Neuron (in vitro differentiated cells): Measurements from ENCODE around the gene ZP1.

ENCODE experiments used
- H2AFZ ChIP-seq: one replicate; pipeline ENCODE4 v1.6.1; 2013; ENCODE audit warnings: low read depth, mild to moderate bottlenecking, inconsistent platforms, low read length, moderate library complexity
- H3K27me3 ChIP-seq: one replicate; pipeline ENCODE4 v1.6.1; 2013; ENCODE audit warnings: low read length; ENCODE audit not compliant: insufficient read depth
- H3K36me3 ChIP-seq: one replicate; pipeline ENCODE4 v1.6.1; 2013; ENCODE audit warnings: low read length; ENCODE audit not compliant: insufficient read depth
- H3K4me1 ChIP-seq: one replicate; pipeline ENCODE4 v1.6.1; 2013; ENCODE audit warnings: low read length; ENCODE audit not compliant: insufficient read depth
- H3K4me3 ChIP-seq: 2 replicates; pipeline ENCODE4 v1.5.1; 2013; ENCODE audit warnings: mild to moderate bottlenecking, low read length, moderate library complexity
- H3K9me3 ChIP-seq: one replicate; pipeline ENCODE4 v1.6.1; 2013; ENCODE audit warnings: low read length

The ZP1 gene

GRCh38 chr11:60871378-60872061, 4.2 kb downstream of the ZP1 start:
- Histone ChIP-seq H3K9me3 (no peaks in the 10 kb centered on the region), H2AFZ (no peak overlapping the region), H3K4me3 (no peak overlapping the region), H3K4me1 (no peaks in the 10 kb centered on the region), H3K36me3 (no peaks in the 10 kb centered on the region), H3K27me3 (peaks cover 7% of the 10 kb centered on the region)

DNA sequence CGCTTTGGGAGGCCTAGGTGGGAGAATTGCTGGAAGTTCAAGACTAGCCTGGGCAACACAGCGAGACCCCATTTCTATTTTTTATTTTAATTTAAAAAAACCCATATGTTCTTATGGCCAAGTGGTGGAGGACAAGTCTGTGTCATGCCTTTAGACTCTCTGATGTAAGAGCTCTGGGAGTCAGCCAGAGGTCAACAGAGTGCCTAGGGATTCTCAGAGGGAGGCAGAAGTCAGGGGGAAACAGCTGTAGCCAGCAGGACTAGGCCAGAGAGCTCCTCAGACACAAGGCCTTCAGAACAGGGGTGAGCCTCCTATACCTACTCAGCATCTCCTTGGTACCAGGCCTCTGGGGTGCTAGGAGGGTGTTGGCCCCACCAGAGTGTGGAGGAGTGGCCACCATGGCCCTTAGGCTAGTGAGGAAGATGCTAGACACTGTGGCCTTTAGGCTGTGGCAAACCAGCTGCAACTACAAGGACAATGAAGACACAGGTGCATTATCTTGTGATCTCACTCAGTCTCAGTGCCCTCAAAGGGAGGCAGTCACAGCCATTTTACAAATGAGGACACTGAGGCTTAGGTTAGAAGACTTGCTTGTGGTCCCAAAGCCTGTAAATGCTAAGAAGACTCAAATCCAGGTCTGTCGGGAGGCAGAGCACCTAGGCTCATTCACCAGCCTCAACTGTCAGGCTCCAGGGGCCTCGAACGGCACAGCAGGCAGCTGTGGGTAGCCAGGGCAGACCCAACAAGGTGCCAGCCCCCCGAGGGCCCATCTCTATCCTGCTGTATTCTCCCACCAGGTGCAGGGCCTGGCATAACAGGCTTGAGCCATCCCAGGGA, 5.0 kb downstream of the ZP1 start:
- peaks cover under 1% of the 10 kb centered on the region for H3K36me3 ChIP-seq
- H2AFZ ChIP-seq, result no peak overlapping the region
- H3K4me1 ChIP-seq, result no peaks in the 10 kb centered on the region
- H3K27me3 ChIP-seq, result no peaks in the 10 kb centered on the region
- H3K4me3 ChIP-seq, result no peak overlapping the region
- no peaks in the 10 kb centered on the region for H3K9me3 ChIP-seq

- Histone ChIP-seq H3K4me3 (no peak overlapping the region), H3K27me3 (no peaks in the 10 kb centered on the region), H3K36me3 (peaks cover 4% of the 10 kb centered on the region), H3K4me1 (no peaks in the 10 kb centered on the region), H2AFZ (no peak overlapping the region), H3K9me3 (no peaks in the 10 kb centered on the region)
Observed at GRCh38 chr11:60872961-60873524, 5.7 kb downstream of the ZP1 start.

- no peaks in the 10 kb centered on the region for H3K4me1 ChIP-seq
- H3K36me3 ChIP-seq, result peaks cover 5% of the 10 kb centered on the region
- no peak overlapping the region for H2AFZ ChIP-seq
- no peaks in the 10 kb centered on the region for H3K27me3 ChIP-seq
- H3K4me3 ChIP-seq, result no peak overlapping the region
- H3K9me3 ChIP-seq, result no peaks in the 10 kb centered on the region
Observed at GRCh38 chr11:60873533-60873932, 6.2 kb downstream of the ZP1 start.

DNA sequence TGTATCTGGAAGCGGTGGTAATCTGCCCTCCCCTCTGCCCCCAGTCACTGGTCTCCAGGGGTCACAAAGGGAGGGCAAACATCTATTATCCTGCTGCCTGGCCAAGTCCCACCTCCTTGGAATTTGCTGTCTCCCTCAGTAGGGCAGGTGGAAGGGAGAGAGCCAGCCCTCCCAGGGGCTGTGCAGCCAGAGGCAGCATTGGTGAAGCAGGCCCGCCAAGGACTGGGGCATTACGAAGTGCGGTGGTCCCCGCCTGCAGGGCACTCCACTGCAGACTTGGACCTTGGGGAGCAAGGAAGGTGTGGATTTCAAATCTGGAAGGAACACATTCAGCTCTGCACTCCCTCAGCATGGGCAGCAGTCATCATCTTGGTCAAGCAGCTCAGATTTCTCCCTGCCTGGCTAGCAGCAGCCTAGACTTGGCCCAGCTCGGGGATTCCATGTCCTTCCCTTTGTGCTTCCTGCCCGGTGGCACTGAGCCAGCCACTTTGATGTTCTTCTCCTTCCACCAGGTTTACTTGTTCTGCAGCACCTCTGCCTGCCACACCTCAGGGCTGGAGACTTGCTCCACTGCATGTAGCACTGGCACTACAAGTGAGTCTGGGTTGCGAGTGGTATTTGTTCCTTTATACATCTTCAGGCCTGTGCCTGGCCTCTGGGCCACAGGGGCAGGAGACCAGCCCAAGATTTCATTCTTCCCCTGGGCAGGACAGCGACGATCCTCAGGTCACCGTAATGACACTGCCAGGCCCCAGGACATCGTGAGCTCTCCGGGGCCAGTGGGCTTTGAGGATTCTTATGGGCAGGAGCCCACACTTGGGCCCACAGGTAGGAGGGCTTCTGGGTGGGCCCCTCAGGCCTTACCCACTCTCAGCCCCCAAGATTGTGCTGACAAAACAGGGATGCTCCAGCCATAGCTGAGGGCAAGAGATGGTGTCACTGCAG, 7.4 kb downstream of the ZP1 start:
- H3K4me1 ChIP-seq, result no peaks in the 10 kb centered on the region
- no peaks in the 10 kb centered on the region for H3K27me3 ChIP-seq
- H2AFZ ChIP-seq, result no peak overlapping the region
- no peak overlapping the region for H3K4me3 ChIP-seq
- H3K9me3 ChIP-seq, result no peaks in the 10 kb centered on the region
- H3K36me3 ChIP-seq, result peaks cover 5% of the 10 kb centered on the region

- H3K9me3 ChIP-seq, result no peaks in the 10 kb centered on the region
- peaks cover 11% of the 10 kb centered on the region for H3K36me3 ChIP-seq
- H3K4me1 ChIP-seq, result peaks cover 5% of the 10 kb centered on the region
- H3K27me3 ChIP-seq, result no peaks in the 10 kb centered on the region
- H3K4me3 ChIP-seq, result no peak overlapping the region
- no peak overlapping the region for H2AFZ ChIP-seq
Observed at GRCh38 chr11:60875366-60876167, 8.2 kb downstream of the ZP1 start.

DNA sequence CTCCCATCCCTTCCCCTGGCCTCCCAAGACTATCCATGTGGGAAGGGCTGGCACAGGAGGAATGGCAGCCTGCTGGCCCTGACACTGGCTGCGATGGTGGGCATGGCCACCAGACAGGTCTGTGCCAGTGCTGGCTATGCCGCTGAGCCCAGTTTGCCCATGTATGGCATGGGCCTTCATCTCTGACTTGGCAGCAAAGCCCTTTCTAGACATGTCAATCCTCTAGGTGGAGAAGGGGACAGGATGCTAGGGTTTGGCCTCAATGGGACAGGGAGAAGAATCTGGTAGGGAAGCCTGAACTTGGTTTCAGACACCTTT, 8.8 kb downstream of the ZP1 start:
- Histone ChIP-seq H3K4me3 (no peak overlapping the region), H2AFZ (no peak overlapping the region), H3K27me3 (no peaks in the 10 kb centered on the region), H3K9me3 (no peaks in the 10 kb centered on the region), H3K36me3 (peaks cover 11% of the 10 kb centered on the region), H3K4me1 (peaks cover 10% of the 10 kb centered on the region)

DNA sequence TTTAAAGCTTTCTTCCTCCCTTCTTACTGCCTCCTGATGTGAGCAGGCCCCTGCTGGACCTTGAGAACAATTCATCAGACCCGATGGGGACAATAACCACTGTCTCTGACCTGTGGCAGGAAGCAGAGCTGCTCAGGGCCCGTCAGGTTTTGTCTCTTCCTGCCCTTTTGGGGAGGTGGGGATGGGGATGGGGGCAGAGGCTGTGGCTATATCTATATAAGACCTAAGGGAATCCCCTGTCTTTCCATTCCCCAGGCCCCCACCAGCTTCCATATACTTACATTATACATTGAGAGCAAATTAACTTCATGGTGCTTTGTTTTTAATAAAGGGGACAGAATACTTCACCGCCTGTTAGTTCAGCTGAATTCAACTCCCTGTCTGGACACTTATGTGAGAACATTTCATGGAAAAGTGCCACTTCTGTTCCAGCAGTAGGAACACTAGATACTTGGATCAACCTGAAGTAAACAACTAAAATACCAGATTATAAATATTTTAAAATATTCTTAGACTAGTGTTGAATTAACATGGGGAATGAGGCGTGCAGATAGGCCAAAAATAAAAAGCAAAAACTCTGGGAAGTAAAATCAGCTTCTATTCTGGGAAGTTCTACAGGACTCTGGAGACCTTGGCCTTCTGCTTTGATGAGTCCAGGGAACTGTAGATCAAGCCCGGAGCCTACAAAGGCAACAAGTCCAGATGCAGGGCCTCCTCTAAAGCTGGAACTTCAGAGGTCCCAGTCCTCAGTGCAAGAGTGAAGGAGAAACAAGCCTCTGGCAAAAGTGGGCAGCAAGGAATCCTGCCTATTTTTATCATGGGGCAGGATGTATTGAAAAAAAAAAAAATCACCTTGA, 11.1 kb downstream of the ZP1 start:
- no peaks in the 10 kb centered on the region for H3K9me3 ChIP-seq
- H2AFZ ChIP-seq, result no peak overlapping the region
- H3K4me1 ChIP-seq, result peaks cover 16% of the 10 kb centered on the region
- no peak overlapping the region for H3K4me3 ChIP-seq
- H3K36me3 ChIP-seq, result peaks cover 11% of the 10 kb centered on the region
- no peaks in the 10 kb centered on the region for H3K27me3 ChIP-seq

DNA sequence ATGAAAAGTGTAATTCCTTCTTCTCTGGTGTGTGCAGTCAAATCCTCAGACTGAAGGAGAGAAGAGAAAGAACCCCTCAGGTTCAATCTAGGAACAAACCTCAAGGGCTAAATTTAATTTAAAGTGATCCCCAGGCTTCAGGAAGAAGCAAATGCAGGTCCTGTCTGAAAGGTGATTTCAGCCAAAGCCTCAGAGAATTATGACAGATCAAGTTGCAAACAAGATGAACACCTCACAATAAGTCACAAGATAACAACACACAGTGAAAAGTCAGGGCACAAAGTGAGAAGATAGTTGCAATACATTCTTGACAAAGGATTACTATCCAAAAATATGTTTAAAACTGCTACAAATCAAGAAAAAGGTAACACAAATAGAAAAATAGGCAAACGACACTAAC, 11.8 kb downstream of the ZP1 start:
- Histone ChIP-seq H3K27me3 (no peaks in the 10 kb centered on the region), H3K4me1 (peaks cover 16% of the 10 kb centered on the region)

DNA sequence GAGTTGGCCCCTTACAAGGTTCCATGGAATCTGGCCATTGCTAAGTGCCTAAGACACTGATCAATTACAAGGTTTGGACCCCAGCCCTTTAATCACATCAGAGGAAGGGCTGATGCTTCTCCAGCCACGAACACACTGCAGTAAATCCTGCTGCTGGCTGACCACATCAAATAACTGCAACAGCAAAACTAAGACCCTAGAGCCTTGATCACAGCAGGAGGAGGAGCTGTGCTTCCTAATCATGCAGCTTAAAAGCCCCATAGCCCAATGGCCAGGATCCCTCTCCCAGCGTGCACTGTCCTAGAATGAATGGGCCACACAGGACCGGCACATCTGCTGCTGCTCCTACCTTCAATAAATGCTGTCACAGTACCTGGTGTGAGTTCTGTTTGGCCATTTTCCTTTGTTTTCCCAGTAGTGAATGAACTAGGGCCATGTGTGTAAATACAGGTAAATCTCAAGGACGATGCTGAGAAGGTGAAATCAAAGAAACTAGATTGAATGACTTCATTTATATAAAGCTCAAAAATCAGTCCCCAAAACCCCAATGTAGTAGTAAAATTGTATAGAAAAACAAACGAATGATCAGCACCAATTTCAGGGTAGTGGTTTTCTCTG, 12.7 kb downstream of the ZP1 start:
- H3K27me3 ChIP-seq, result no peaks in the 10 kb centered on the region
- H3K36me3 ChIP-seq, result peaks cover 11% of the 10 kb centered on the region
- H3K9me3 ChIP-seq, result no peaks in the 10 kb centered on the region
- no peak overlapping the region for H2AFZ ChIP-seq
- no peak overlapping the region for H3K4me3 ChIP-seq
- H3K4me1 ChIP-seq, result peaks cover 16% of the 10 kb centered on the region

More for the DNA sequence above, 11.8 kb downstream of the ZP1 start:
- Histone ChIP-seq H3K36me3 (peaks cover 11% of the 10 kb centered on the region), H3K9me3 (no peaks in the 10 kb centered on the region), H2AFZ (no peak overlapping the region), H3K4me3 (no peak overlapping the region)

DNA sequence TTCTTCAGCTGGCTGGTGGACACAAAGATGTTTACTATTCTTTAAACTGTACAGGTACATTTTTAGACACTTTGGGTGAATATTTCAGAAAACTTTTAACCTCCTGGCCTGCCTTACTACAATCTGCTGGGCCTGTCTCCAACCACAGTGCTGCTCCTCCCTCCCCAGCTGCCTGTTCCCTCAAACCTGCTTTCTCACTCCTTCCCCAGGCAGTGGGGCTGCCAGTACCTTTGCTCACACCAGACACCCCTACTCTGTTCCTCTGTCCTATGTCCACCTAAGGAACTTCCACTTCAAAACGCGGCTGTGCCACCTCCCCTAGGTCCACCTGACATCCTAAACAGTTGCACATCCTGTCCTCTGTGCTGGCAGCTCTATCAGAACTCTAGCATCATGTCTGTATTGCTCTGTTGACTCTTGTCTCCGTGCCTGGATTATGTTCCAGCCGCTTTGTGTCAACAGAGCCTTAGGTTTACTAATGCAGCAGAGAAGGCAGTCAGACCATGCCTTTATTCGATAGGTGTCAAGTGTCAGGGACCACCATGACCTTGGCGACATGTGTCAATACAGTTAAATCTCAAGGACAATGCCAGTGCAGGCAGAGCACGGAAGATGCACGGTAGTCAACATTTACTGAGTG, 13.4 kb downstream of the ZP1 start:
- Histone ChIP-seq H3K4me1 (peaks cover 16% of the 10 kb centered on the region), H3K4me3 (no peak overlapping the region), H3K36me3 (peaks cover 11% of the 10 kb centered on the region), H2AFZ (no peak overlapping the region), H3K9me3 (no peaks in the 10 kb centered on the region), H3K27me3 (no peaks in the 10 kb centered on the region)
